Measurements from ENCODE around the gene IQSEC1. TPM values are rescaled to one million over a fixed set of nuclear protein-coding genes. Genes with fewer than 3 reads are reported as not detected.
A peak's percentile ranks its signal among the peaks of the same experiment; 100 is the strongest.

IQSEC1 gene
- total and polyA plus RNA-seq, 9 of the 15 experiments (the other 6 are each of a cell fraction or from before 2014, with no cell fraction given): 0.56 to 39.0 (median 6.8) TPM

- peak in 1 of 2 experiments; percentile 20; a peak in 1 of 3 replicates for TF ChIP-seq CBX3 (IDR thresholded peaks at IDR 0.05; ENCODE audit: borderline replicate concordance in 1 of 2, low read length in 2 of 2)
- TF ChIP-seq ZNF764 (CRISPR knock-in tag; IDR thresholded peaks at IDR 0.05; ENCODE audit: low read depth): no peak
- TF ChIP-seq POLR2G (IDR thresholded peaks at IDR 0.05; ENCODE audit: low read depth, low read length): peak; percentile 77
- TF ChIP-seq SOX6 (IDR thresholded peaks at IDR 0.05): peak; percentile 96
- TF ChIP-seq ZNF551 (CRISPR knock-in tag; IDR thresholded peaks at IDR 0.05): no peak
- no peak for TF ChIP-seq CBX2 (IDR thresholded peaks at IDR 0.05; ENCODE audit: insufficient read depth, low read length, poor library complexity, severe bottlenecking)
- peak; percentile 67 for TF ChIP-seq ATF7 (IDR thresholded peaks at IDR 0.05)
- 0 out of 2 replicates have a peak, but pooled peaks have one; percentile 5 for TF ChIP-seq GMEB1 (CRISPR knock-in tag; IDR thresholded peaks at IDR 0.05)
- no peak for TF ChIP-seq NR0B1 (IDR thresholded peaks at IDR 0.05; ENCODE audit: partially characterized antibody)
- TF ChIP-seq NR3C1 (CRISPR knock-in tag; IDR thresholded peaks at IDR 0.05): no peak
- TF ChIP-seq ZBTB5 (IDR thresholded peaks at IDR 0.05): no peak
- peak; percentile 73; the same call in 1 of the 2 replicates for TF ChIP-seq POLR2A (conservative IDR thresholded peaks at IDR 0.05)
- peak; percentile 98 for TF ChIP-seq SMAD4 (CRISPR knock-in tag; conservative IDR thresholded peaks at IDR 0.05)
- no peak for TF ChIP-seq ZNF354B (CRISPR knock-in tag; IDR thresholded peaks at IDR 0.05)
- no peak for TF ChIP-seq HLTF (IDR thresholded peaks at IDR 0.05)
- peak; percentile 74; the same call in 1 of the 2 replicates for TF ChIP-seq LCOR (CRISPR knock-in tag; IDR thresholded peaks at IDR 0.05)
- TF ChIP-seq MAFF (IDR thresholded peaks at IDR 0.05; ENCODE audit: low read length): no peak
- TF ChIP-seq ZNF41 (CRISPR knock-in tag; conservative IDR thresholded peaks at IDR 0.05): no peak
- peak; percentile 91 for TF ChIP-seq SMARCE1 (IDR thresholded peaks at IDR 0.05)
- peak in 2 of 3 experiments; percentile 14 to 62 for TF ChIP-seq YY1 (IDR thresholded peaks at IDR 0.05; ENCODE audit: borderline replicate concordance in 1 of 3, control insufficient read depth in 1 of 3, extremely low read depth in 1 of 3, insufficient read depth in 3 of 3, insufficient read length in 1 of 3, insufficient replicate concordance in 2 of 3, low read depth in 1 of 3, low read length in 2 of 3)
- TF ChIP-seq U2AF1 (optimal IDR thresholded peaks at IDR 0.05; ENCODE audit: low read depth, low read length): no peak
- TF ChIP-seq SNAPC5 (CRISPR knock-in tag; IDR thresholded peaks at IDR 0.05): no peak
- TF ChIP-seq USF2 (CRISPR knock-in tag; IDR thresholded peaks at IDR 0.05): no peak
These were observed 119.8 kb downstream of the IQSEC1 start (continued) for GRCh38 chr3:12953201-12953995.
